ENCODE data around the gene ADAMTS7. TPM values are rescaled to one million over a fixed set of nuclear protein-coding genes. Genes with fewer than 3 reads are reported as not detected.

The ADAMTS7 gene
- total and polyA plus RNA-seq, 2 donors (not counting 1 experiment from before 2014, with no cell fraction given) = 0.10 to 16.6 TPM

GRCh38 chr15:78837131-78837530, 25.9 kb upstream of the ADAMTS7 start:
- intact Hi-C loops (cut with micrococcal nuclease) = no loop called here
- Histone ChIP-seq H3K9me3 (ENCODE audit: control extremely low read depth in 1 of 3, control insufficient read depth in 2 of 3, insufficient read depth in 1 of 3, low read length in 2 of 3) (no peaks in the 10 kb centered on the region), H3K4me2 (replicated peaks; ENCODE audit: low read depth, low read length, poor library complexity, severe bottlenecking) (no peak overlapping the region), H3K27ac (ENCODE audit: low read length in 2 of 2) (no peak overlapping the region), H3K27me3 (replicated peaks in 1 of 4; ENCODE audit: control extremely low read depth in 1 of 4, control insufficient read depth in 3 of 4, insufficient read depth in 4 of 4, low read length in 3 of 4) (no peaks in the 10 kb centered on the region), H3K79me2 (ENCODE audit: control insufficient read depth, insufficient read depth, low read length) (no peaks in the 10 kb centered on the region), H3K4me3 (ENCODE audit: control extremely low read depth in 1 of 5, extremely low read depth in 1 of 5, insufficient read depth in 1 of 5, low read depth in 2 of 5, low read length in 4 of 5) (no peak overlapping the region), H3K4me1 (ENCODE audit: control insufficient read depth in 2 of 2, insufficient read depth in 2 of 2, low read length in 2 of 2) (peaks cover 0 to 10% of the 10 kb centered on the region in 2 donors), H2AFZ (ENCODE audit: insufficient read depth, low read depth, low read length, poor library complexity, severe bottlenecking) (no peak overlapping the region), H4K20me1 (ENCODE audit: control insufficient read depth, insufficient read depth, low read length, poor library complexity, severe bottlenecking) (no peaks in the 10 kb centered on the region), H3K9ac (ENCODE audit: low read length) (no peak overlapping the region), H3K36me3 (replicated peaks in 1 of 2; ENCODE audit: control extremely low read depth in 1 of 2, control insufficient read depth in 1 of 2, extremely low read depth in 1 of 2, insufficient read depth in 2 of 2, low read length in 1 of 2) (no peaks in the 10 kb centered on the region)
- no peak overlapping the region for H3K27ac Mint-ChIP-seq
- no peak for DNase-seq
- POLR2A ChIA-PET = interaction anchor here (0.6 kb wide), 1 partner anchor 7 kb away, joined by 3 read pairs; no protein-coding TSS in a partner anchor
- no peaks in the 10 kb centered on the region for H3K9me3 Mint-ChIP-seq (ENCODE audit: insufficient read depth)
- H3K4me3 Mint-ChIP-seq = no peak overlapping the region
- ATAC-seq (ENCODE audit: low read depth) = no peak
- CTCF ChIA-PET = no interaction called here
- H3K4me1 Mint-ChIP-seq = peaks cover 8% of the 10 kb centered on the region
- 80% methylated on average over 1 of the region's 2 CpGs for WGBS (ENCODE audit: insufficient coverage)
- no peak for TF ChIP-seq EZH2 (IDR thresholded peaks at IDR 0.05; ENCODE audit: borderline replicate concordance, insufficient read depth, low read depth, low read length, poor library complexity, severe bottlenecking)
- TF ChIP-seq CTCF (IDR thresholded peaks at IDR 0.05) = no peak
- H3K27me3 Mint-ChIP-seq = peaks cover 13% of the 10 kb centered on the region

GRCh38 chr15:78836333-78836732, 25.1 kb upstream of the ADAMTS7 start:
- POLR2A ChIA-PET = no interaction called here
- Mint-ChIP-seq H3K27ac (no peak overlapping the region), H3K9me3 (ENCODE audit: insufficient read depth) (no peaks in the 10 kb centered on the region), H3K4me1 (peaks cover 10% of the 10 kb centered on the region), H3K4me3 (no peak overlapping the region), H3K27me3 (peaks cover 19% of the 10 kb centered on the region)
- no peaks in the 10 kb centered on the region for H3K36me3 ChIP-seq (replicated peaks in 1 of 2; ENCODE audit: control extremely low read depth in 1 of 2, control insufficient read depth in 1 of 2, extremely low read depth in 1 of 2, insufficient read depth in 2 of 2, low read length in 1 of 2)
- peaks cover 0 to 7% of the 10 kb centered on the region in 2 donors for H3K4me1 ChIP-seq (ENCODE audit: control insufficient read depth in 2 of 2, insufficient read depth in 2 of 2, low read length in 2 of 2)
- no peak overlapping the region for H2AFZ ChIP-seq (ENCODE audit: insufficient read depth, low read depth, low read length, poor library complexity, severe bottlenecking)
- H3K27me3 ChIP-seq (replicated peaks in 1 of 4; ENCODE audit: control extremely low read depth in 1 of 4, control insufficient read depth in 3 of 4, insufficient read depth in 4 of 4, low read length in 3 of 4) = peaks cover 0 to 3% (median 0%) of the 10 kb centered on the region in 4 experiments
- CTCF ChIA-PET = no interaction called here
- H3K4me3 ChIP-seq (ENCODE audit: control extremely low read depth in 1 of 5, extremely low read depth in 1 of 5, insufficient read depth in 1 of 5, low read depth in 2 of 5, low read length in 4 of 5) = no peak overlapping the region
- ATAC-seq (ENCODE audit: low read depth) (no peak), DNase-seq (no peak)
- no peaks in the 10 kb centered on the region for H3K79me2 ChIP-seq (ENCODE audit: control insufficient read depth, insufficient read depth, low read length)
- H3K9me3 ChIP-seq (ENCODE audit: control extremely low read depth in 1 of 3, control insufficient read depth in 2 of 3, insufficient read depth in 1 of 3, low read length in 2 of 3) = no peaks in the 10 kb centered on the region
- TF ChIP-seq EZH2 (IDR thresholded peaks at IDR 0.05; ENCODE audit: borderline replicate concordance, insufficient read depth, low read depth, low read length, poor library complexity, severe bottlenecking) (no peak), CTCF (IDR thresholded peaks at IDR 0.05) (no peak)
- no peak overlapping the region for H3K4me2 ChIP-seq (replicated peaks; ENCODE audit: low read depth, low read length, poor library complexity, severe bottlenecking)
- H4K20me1 ChIP-seq (ENCODE audit: control insufficient read depth, insufficient read depth, low read length, poor library complexity, severe bottlenecking) = no peaks in the 10 kb centered on the region
- WGBS (ENCODE audit: insufficient coverage) = no CpG with 5 or more reads among the region's 1 CpG
- intact Hi-C loops (cut with micrococcal nuclease) = no loop called here
- no peak overlapping the region for H3K9ac ChIP-seq (ENCODE audit: low read length)
- H3K27ac ChIP-seq (ENCODE audit: low read length in 2 of 2) = no peak overlapping the region

All from B cell (primary cell).